ENCODE measurements around the gene NMT1. TPM values are rescaled to one million over a fixed set of nuclear protein-coding genes. Genes with fewer than 3 reads are reported as not detected.

Gene NMT1
- total and polyA plus RNA-seq, 2 donors from 2014 or later, result 72.3 to 98.5 TPM

DNA sequence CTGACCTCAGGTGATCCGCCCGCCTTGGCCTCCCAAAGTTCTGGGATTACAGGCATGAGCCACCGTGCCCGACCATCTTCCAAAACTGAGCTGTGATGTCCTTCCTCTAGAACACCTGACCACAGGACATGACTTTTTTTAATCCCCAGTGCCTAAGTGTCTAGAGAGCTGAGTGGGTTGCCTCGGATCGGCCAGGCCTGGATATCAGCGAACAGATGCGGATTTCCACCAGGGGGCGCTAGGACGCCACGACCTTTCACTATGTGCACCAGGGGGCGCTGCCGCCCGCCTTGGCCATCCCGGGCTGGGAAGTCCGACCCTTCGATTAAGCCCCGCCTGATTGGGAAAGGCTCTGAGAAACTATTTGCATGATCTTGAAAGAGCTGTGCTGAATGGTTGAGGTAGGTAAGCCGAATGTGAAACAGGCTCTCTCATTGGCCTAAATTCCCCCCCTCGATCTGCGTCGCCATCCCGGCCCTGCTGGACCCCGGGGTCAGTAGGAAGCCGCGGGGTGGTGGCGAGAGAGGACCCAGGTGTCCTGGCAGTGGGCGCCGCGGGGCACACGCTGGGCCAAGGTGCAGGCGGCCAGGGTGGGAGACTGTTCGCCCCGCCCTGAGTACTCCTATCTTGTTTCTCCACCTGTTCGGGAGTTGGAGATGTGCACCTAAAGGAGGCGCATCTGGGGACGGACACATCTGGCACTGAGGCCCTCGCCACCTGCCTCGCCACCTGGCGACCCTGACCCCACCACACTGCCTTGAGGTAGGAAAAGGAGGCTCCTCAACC lies 74.3 kb downstream of the NMT1 start, which contains the start of gene ACBD4:
ACBD4 (plus strand) TSS at position 496 of the 786 bp plus-strand sequence. CDS start 458 bp downstream, outside the sequence.
- Histone ChIP-seq H3K27me3 (ENCODE audit: control insufficient read depth, insufficient read depth, low read length) (no peaks in the 10 kb centered on the region), H3K9ac (ENCODE audit: low read length in 3 of 3) (peak within 1 kb of the TSS; percentile 45 to 99 (median 83)), H3K27ac (ENCODE audit: low read depth in 2 of 2, low read length in 2 of 2) (peak within 1 kb of the TSS; percentile 79 to 85), H3K4me1 (ENCODE audit: control insufficient read depth in 2 of 3, insufficient read depth in 2 of 3, low read depth in 1 of 3, low read length in 3 of 3) (peaks cover 0 to 19% (median 6%) of the 10 kb centered on the region in 3 donors), H3K4me3 (ENCODE audit: low read length in 3 of 3) (peak within 1 kb of the TSS; percentile 68 to 92 (median 88)), H3K9me3 (ENCODE audit: control insufficient read depth in 2 of 3, insufficient read depth in 1 of 3, low read length in 3 of 3) (no peaks in the 10 kb centered on the region), H3K36me3 (ENCODE audit: control insufficient read depth in 2 of 3, insufficient read depth in 3 of 3, low read length in 3 of 3) (peaks cover 0 to 4% (median 0%) of the 10 kb centered on the region in 3 donors)
- intact Hi-C loops (cut with DNase I), result loop anchor here (10.0 kb wide), 1 partner anchor 59 kb away; no protein-coding TSS in a partner anchor
- FAIRE-seq (peak; percentile 98), DNase-seq (peak; percentile 96 to 99 (median 97))
- TF ChIP-seq, protein P1, sequence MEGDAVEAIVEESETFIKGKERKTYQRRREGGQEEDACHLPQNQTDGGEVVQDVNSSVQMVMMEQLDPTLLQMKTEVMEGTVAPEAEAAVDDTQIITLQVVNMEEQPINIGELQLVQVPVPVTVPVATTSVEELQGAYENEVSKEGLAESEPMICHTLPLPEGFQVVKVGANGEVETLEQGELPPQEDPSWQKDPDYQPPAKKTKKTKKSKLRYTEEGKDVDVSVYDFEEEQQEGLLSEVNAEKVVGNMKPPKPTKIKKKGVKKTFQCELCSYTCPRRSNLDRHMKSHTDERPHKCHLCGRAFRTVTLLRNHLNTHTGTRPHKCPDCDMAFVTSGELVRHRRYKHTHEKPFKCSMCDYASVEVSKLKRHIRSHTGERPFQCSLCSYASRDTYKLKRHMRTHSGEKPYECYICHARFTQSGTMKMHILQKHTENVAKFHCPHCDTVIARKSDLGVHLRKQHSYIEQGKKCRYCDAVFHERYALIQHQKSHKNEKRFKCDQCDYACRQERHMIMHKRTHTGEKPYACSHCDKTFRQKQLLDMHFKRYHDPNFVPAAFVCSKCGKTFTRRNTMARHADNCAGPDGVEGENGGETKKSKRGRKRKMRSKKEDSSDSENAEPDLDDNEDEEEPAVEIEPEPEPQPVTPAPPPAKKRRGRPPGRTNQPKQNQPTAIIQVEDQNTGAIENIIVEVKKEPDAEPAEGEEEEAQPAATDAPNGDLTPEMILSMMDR (IDR thresholded peaks at IDR 0.05; ENCODE audit: borderline replicate concordance, extremely low read depth, insufficient read depth), result peak; percentile 100

DNA sequence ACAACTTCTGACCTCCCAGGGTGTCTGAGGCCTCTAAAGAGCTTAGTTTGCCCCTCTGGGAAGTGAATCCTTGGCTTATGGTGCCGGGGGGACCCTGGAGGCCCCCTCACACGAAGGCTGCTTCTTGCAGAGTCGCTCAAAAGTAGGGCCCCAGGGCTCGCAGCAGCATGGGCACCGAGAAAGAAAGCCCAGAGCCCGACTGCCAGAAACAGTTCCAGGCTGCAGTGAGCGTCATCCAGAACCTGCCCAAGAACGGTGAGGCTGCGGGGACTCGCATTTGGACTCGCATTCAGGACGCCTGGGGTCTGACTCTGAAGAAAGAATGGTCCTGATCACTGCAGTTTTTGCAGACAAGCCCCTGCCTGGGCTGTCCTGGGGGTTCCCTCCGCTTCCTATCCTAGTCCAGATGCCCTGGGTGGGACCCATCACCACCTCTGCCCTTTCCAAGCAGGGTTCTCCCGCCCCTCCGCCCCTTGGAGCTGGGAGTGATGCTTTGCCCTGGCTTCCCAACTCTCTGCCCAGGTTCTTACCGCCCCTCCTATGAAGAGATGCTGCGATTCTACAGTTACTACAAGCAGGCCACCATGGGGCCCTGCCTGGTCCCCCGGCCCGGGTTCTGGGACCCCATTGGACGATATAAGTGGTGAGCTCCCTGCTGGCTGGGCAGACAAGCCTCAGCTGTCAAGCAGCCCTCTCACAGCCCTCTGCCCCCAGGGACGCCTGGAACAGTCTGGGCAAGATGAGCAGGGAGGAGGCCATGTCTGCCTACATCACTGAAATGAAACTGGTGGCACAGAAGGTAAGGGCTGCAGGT lies 75.1 kb downstream of the NMT1 start:
- intact Hi-C loops (cut with DNase I), result loop anchor here (10.0 kb wide), 1 partner anchor 59 kb away; no protein-coding TSS in a partner anchor
- Histone ChIP-seq H3K27ac (ENCODE audit: low read depth in 2 of 2, low read length in 2 of 2) (peak overlapping the region; percentile 79 to 85), H3K36me3 (ENCODE audit: control insufficient read depth in 2 of 3, insufficient read depth in 3 of 3, low read length in 3 of 3) (peaks cover 0 to 4% (median 0%) of the 10 kb centered on the region in 3 donors), H3K9me3 (ENCODE audit: control insufficient read depth in 2 of 3, insufficient read depth in 1 of 3, low read length in 3 of 3) (no peaks in the 10 kb centered on the region), H3K9ac (ENCODE audit: low read length in 3 of 3) (peak overlapping the region; percentile 45 to 99 (median 83)), H3K27me3 (ENCODE audit: control insufficient read depth, insufficient read depth, low read length) (no peaks in the 10 kb centered on the region), H3K4me3 (ENCODE audit: low read length in 3 of 3) (peak overlapping the region; percentile 68 to 92 (median 88)), H3K4me1 (ENCODE audit: control insufficient read depth in 2 of 3, insufficient read depth in 2 of 3, low read depth in 1 of 3, low read length in 3 of 3) (peaks cover 0 to 19% (median 6%) of the 10 kb centered on the region in 3 donors)
- no peak for FAIRE-seq
- TF ChIP-seq, protein P1 (IDR thresholded peaks at IDR 0.05; ENCODE audit: borderline replicate concordance, extremely low read depth, insufficient read depth), result no peak
- DNase-seq, result peak in 1 of 5 donors; percentile 79

DNA sequence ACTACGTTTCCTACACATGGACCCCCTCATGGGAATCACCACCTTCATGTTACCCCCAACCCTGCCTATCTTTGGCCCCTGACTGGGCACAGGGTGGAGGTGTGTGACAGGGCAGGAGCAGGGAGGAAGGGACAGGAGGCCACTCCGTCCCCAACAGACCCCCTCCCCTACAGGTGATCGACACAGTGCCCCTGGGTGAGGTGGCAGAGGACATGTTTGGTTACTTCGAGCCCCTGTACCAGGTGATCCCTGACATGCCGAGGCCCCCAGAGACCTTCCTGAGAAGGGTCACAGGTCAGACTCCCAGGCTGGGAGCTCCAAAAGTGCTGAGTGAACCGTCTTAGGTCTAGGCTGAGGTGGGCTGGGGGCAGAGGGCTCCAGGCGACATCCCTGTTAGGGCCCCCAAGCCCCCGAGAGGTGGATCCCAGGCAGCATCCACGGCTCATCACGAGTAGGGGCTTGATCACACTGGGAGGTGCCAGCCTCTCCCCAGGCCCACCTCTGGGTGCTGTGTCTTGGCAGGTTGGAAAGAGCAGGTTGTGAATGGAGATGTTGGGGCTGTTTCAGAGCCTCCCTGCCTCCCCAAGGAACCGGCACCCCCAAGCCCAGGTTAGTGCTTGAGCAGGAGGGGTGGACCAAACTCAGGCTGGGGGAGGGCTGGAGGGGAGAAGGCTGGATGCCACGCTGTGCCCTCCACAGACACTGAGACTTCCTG lies 75.9 kb downstream of the NMT1 start:
- Histone ChIP-seq H3K9ac (ENCODE audit: low read length in 3 of 3) (peak overlapping the region in 1 of 3 donors; percentile 83), H3K9me3 (ENCODE audit: control insufficient read depth in 2 of 3, insufficient read depth in 1 of 3, low read length in 3 of 3) (no peaks in the 10 kb centered on the region), H3K4me1 (ENCODE audit: control insufficient read depth in 2 of 3, insufficient read depth in 2 of 3, low read depth in 1 of 3, low read length in 3 of 3) (peaks cover 0 to 15% (median 6%) of the 10 kb centered on the region in 3 donors), H3K27me3 (ENCODE audit: control insufficient read depth, insufficient read depth, low read length) (no peaks in the 10 kb centered on the region), H3K36me3 (ENCODE audit: control insufficient read depth in 2 of 3, insufficient read depth in 3 of 3, low read length in 3 of 3) (peaks cover 0 to 4% (median 0%) of the 10 kb centered on the region in 3 donors), H3K27ac (ENCODE audit: low read depth in 2 of 2, low read length in 2 of 2) (peak overlapping the region; percentile 85 to 91), H3K4me3 (ENCODE audit: low read length in 3 of 3) (peak overlapping the region in 1 of 3 donors; percentile 92)
- TF ChIP-seq, protein P1 (IDR thresholded peaks at IDR 0.05; ENCODE audit: borderline replicate concordance, extremely low read depth, insufficient read depth), result no peak
- DNase-seq (peak in 1 of 5 donors; percentile 65), FAIRE-seq (no peak)
- intact Hi-C loops (cut with DNase I), result loop anchor here (10.0 kb wide), 1 partner anchor 58 kb away; no protein-coding TSS in a partner anchor
